PC-9 (cell line): ENCODE results near the gene MECR. TPM values are rescaled to one million over a fixed set of nuclear protein-coding genes. Genes with fewer than 3 reads are reported as not detected.
A peak's percentile ranks its signal among the peaks of the same experiment; 100 is the strongest.

Source experiments
- Bru-seq: library from RNA; stranded (reverse); fragments of 400-500 nt; gene quantifications from one replicate; lab custom pipeline; 2021; lab: Mats Ljungman, UMichigan
- BruChase-seq, 2 experiments: library from RNA; stranded (reverse); fragments of 400-500 nt; gene quantifications; one replicate each; lab custom pipeline; 2021; lab: Mats Ljungman, UMichigan
- BruUV-seq: library from RNA; stranded (reverse); fragments of 400-500 nt; replicated peaks from 2 replicates; lab custom pipeline; 2021; lab: Mats Ljungman, UMichigan
- CTCF ChIA-PET: fragments of 300-600 bp; sonication (Branson Sonifier 250); formaldehyde crosslinking; loops from one replicate; lab custom pipeline; 2022; ENCODE audit warnings: antibody characterized with exemption; lab: Charles Lee
- POLR2A ChIA-PET: fragments of 300-600 bp; sonication (Branson Sonifier 250); formaldehyde crosslinking; loops from one replicate; lab custom pipeline; 2022; ENCODE audit warnings: antibody characterized with exemption; ENCODE audit not compliant: unreplicated experiment; lab: Charles Lee
- DNase-seq, 2 experiments: peaks; one replicate each; pipeline versions ENCODE4 v3.0.0 to v3.0.0-alpha.2; 2015 to 2022; ENCODE audit warnings: mixed read lengths in 1 of 2
- H2AFZ ChIP-seq: fragments of 200-600 bp; sonication (generic); 2 replicates; pipeline ENCODE4 v1.8.1; 2017; ENCODE audit warnings: antibody characterized with exemption
- H3F3A ChIP-seq: fragments of 200-600 bp; sonication (generic); 2 replicates; pipeline ENCODE4 v1.8.1; 2017; ENCODE audit warnings: antibody characterized with exemption, mild to moderate bottlenecking, low read depth; ENCODE audit not compliant: insufficient read depth
- H3K27ac ChIP-seq: fragments of 200-600 bp; sonication (generic); 2 replicates; pipeline ENCODE4 v1.6.1; 2016; ENCODE audit warnings: mixed run types
- H3K27me3 ChIP-seq: fragments of 200-600 bp; sonication (generic); 2 replicates; pipeline ENCODE4 v1.6.1; 2016; ENCODE audit warnings: low read depth, mixed run types; ENCODE audit not compliant: insufficient read depth
- H3K36me3 ChIP-seq: fragments of 200-600 bp; sonication (generic); 2 replicates; pipeline ENCODE4 v1.6.1; 2016; ENCODE audit warnings: low read depth, mixed run types
- H3K4me1 ChIP-seq: fragments of 200-600 bp; sonication (generic); replicated peaks from 2 replicates; pipeline ENCODE4 v1.6.1; 2016; ENCODE audit warnings: mixed run types; ENCODE audit not compliant: insufficient read depth
- H3K4me2 ChIP-seq: fragments of 200-600 bp; sonication (generic); 2 replicates; pipeline ENCODE4 v1.6.1; 2017; ENCODE audit warnings: mixed run types
- H3K4me3 ChIP-seq: fragments of 200-600 bp; sonication (generic); 2 replicates; pipeline ENCODE4 v1.6.1; 2016; ENCODE audit warnings: mixed run types
- H3K79me2 ChIP-seq: fragments of 200-600 bp; sonication (generic); 2 replicates; pipeline ENCODE4 v1.6.1; 2017; ENCODE audit warnings: low read depth, mixed run types
- H3K9me2 ChIP-seq: fragments of 200-600 bp; sonication (generic); 2 replicates; pipeline ENCODE4 v1.8.1; 2017; ENCODE audit warnings: mild to moderate bottlenecking; ENCODE audit not compliant: insufficient read depth
- H3K9me3 ChIP-seq: fragments of 200-600 bp; sonication (generic); 2 replicates; pipeline ENCODE4 v1.8.1; 2016; ENCODE audit warnings: low read depth; ENCODE audit not compliant: insufficient read depth
- H4K20me1 ChIP-seq: fragments of 200-600 bp; sonication (generic); 2 replicates; pipeline ENCODE4 v1.8.1; 2017; ENCODE audit not compliant: insufficient read depth
- EZH2 ChIP-seq: fragments of 200-600 bp; sonication (generic); IDR thresholded peaks from 2 replicates; pipeline ENCODE4 v1.8.0; 2017; ENCODE audit warnings: antibody characterized with exemption, low read depth
- intact Hi-C: fragments of 100-400 bp; cut with micrococcal nuclease; formaldehyde crosslinking; loops from one replicate; pipeline ENCODE4 v1.10.0; 2022; ENCODE audit not compliant: unreplicated experiment
- long read RNA-seq: library from polyadenylated mRNA; stranded (forward); transcript quantifications from one replicate; pipeline ENCODE4 v2.0.0, GENCODE V29; 2022
- total RNA-seq: library from RNA; stranded (reverse); gene quantifications from 2 replicates; pipeline ENCODE4 v1.2.3, GENCODE V29; 2021
- TF ChIP-seq, protein P1 (sequence below): fragments of 200-600 bp; sonication (generic); conservative IDR thresholded peaks from 2 replicates; pipeline ENCODE4 v1.6.1; 2017; ENCODE audit warnings: mixed run types, antibody characterized with exemption, mild to moderate bottlenecking, moderate library complexity

Gene MECR
- total RNA-seq (46.4 and 53.9 TPM in 2 replicates), Bru-seq, nascent RNA (percentile 69 among the genes with signal in this experiment), BruChase-seq, experiment 1, labeled RNA remaining after a 2-hour chase (percentile 67 among the genes with signal in this experiment), BruChase-seq, experiment 2, labeled RNA remaining after a 6-hour chase (percentile 59 among the genes with signal in this experiment)
- long read RNA-seq, transcript MECR-202 (10 exons, 2,416 nt): minor isoform, 9 of 231 reads
- long read RNA-seq, transcript MECR-201 (10 exons, 1,353 nt): major isoform, 117 of 231 reads
- long read RNA-seq, partial matches to known transcripts: 1 of 231 reads
- long read RNA-seq, other reads (novel, unspliced or antisense): 104 of 231 reads

DNA sequence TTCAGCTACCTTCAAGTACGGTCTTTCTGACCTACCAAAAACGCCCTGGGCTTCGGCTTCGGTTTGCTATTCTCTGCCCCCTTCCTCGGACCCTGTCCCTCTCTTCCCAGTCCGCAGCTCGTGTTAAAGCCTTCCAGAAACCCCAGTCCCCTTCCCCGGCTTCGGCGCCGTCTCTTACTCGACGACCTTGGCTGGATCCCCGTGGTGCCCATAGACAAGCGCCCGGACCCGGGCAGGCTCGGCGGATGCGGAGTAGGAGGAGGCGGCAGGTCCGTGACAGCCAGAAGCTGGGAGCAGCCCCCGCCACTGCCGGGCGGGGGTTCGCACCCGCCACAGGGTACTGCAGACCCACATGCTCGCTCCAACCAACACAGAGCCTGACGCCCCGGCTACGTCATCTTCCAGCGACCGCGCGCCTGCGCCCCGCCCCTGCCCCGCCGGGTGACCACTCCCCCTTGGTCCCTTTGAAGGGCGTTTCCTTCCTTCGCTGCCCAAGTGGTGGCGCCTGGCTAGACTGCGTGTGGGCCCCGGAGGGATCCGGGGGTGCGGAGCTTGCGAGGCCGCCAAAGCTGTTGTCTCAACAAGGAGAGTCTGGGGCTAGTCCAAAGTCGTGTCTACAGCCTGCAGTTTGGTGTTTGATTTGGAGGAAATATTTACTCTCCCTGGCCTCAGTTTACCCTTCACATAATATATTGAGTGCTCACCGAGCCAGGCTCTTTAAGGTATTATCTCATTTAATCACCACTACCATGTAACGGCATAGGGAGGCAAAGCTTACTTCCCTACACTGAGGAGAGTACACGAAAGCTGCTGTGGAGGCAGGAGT is at the start of gene MECR:
Gene MECR, minus strand, starts transcription at position 382 of the 826 bp plus-strand sequence. Its CDS starts 28 bp downstream, at position 354.
- no peaks in the 10 kb centered on the region for H3K9me3 ChIP-seq
- intact Hi-C loops: loop anchor here (10.0 kb wide), 4 partner anchors 214 to 884 kb away; no protein-coding TSS in a partner anchor
- no peaks in the 10 kb centered on the region for H4K20me1 ChIP-seq
- H3K4me3 ChIP-seq: peak within 1 kb of the TSS; percentile 93
- TF ChIP-seq, protein P1, sequence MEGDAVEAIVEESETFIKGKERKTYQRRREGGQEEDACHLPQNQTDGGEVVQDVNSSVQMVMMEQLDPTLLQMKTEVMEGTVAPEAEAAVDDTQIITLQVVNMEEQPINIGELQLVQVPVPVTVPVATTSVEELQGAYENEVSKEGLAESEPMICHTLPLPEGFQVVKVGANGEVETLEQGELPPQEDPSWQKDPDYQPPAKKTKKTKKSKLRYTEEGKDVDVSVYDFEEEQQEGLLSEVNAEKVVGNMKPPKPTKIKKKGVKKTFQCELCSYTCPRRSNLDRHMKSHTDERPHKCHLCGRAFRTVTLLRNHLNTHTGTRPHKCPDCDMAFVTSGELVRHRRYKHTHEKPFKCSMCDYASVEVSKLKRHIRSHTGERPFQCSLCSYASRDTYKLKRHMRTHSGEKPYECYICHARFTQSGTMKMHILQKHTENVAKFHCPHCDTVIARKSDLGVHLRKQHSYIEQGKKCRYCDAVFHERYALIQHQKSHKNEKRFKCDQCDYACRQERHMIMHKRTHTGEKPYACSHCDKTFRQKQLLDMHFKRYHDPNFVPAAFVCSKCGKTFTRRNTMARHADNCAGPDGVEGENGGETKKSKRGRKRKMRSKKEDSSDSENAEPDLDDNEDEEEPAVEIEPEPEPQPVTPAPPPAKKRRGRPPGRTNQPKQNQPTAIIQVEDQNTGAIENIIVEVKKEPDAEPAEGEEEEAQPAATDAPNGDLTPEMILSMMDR: no peak; the same call in 1 of the 2 replicates
- TF ChIP-seq EZH2: no peak
- ChIA-PET CTCF (no interaction called here), POLR2A (no interaction called here)
- peaks cover 24% of the 10 kb centered on the region for H3F3A ChIP-seq
- H3K4me2 ChIP-seq: peak within 1 kb of the TSS; percentile 85
- no peaks in the 10 kb centered on the region for H3K27me3 ChIP-seq
- BruUV-seq: no TSS peak
- H3K9me2 ChIP-seq: no peaks in the 10 kb centered on the region
- DNase-seq: peak; percentile 61 to 93
- H3K27ac ChIP-seq: peak within 1 kb of the TSS; percentile 34; the same call in 1 of the 2 replicates
- H3K79me2 ChIP-seq: peaks cover 36% of the 10 kb centered on the region
- no peaks in the 10 kb centered on the region for H3K36me3 ChIP-seq
- peaks cover 39% of the 10 kb centered on the region for H3K4me1 ChIP-seq
- peak within 1 kb of the TSS; percentile 81 for H2AFZ ChIP-seq

DNA sequence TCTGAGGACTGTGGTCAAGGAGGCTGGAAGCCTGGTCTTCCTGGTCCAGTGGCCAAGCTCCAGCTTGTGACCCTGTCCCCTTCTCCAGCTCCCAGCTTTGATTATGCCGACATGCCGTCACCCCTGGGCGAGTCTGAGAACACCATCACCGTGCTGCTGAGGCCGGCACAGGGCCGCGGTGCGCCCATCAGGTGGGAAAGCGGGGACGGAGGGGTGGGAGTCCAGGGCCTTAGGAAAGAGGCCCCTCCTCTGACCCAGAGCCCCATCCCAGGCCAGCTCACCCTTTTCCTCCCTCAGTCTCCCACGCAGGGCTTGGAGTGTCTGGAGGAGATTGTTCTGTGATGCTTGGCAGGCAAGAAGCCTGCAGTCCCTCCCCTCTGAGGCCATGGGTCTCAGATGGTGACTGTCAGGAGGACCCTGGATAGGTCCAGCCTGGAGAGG is 49.2 kb upstream of the MECR start:
- Histone ChIP-seq H3K9me2 (no peaks in the 10 kb centered on the region), H3K36me3 (no peaks in the 10 kb centered on the region), H2AFZ (no peak overlapping the region), H3K4me2 (no peak overlapping the region), H3K4me3 (no peak overlapping the region), H4K20me1 (no peaks in the 10 kb centered on the region), H3K9me3 (no peaks in the 10 kb centered on the region), H3K4me1 (no peaks in the 10 kb centered on the region), H3K27me3 (no peaks in the 10 kb centered on the region), H3F3A (no peaks in the 10 kb centered on the region), H3K79me2 (no peaks in the 10 kb centered on the region), H3K27ac (no peak overlapping the region)
- no peak for DNase-seq
- BruUV-seq: no TSS peak
- TF ChIP-seq, protein P1: no peak
- TF ChIP-seq EZH2: no peak
- intact Hi-C loops: no loop called here
- CTCF ChIA-PET: no interaction called here
- POLR2A ChIA-PET: no interaction called here

DNA sequence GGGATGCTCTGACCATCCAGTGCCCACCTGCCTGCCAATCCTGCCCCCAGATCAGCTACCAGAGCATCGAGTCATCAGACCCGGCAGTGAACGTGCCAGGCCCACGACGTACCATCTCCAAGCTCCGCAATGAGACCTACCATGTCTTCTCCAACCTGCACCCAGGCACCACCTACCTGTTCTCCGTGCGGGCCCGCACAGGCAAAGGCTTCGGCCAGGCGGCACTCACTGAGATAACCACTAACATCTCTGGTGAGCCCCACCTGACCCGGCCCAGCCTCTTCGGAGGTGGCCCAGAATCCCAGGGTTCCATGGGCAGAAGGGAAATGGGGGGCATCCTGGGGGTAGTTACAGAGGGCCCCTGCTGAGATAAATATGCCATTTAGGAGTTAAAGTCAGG is 48.7 kb upstream of the MECR start:
- no peaks in the 10 kb centered on the region for H3K79me2 ChIP-seq
- TF ChIP-seq EZH2: no peak
- TF ChIP-seq, protein P1: no peak
- no peak overlapping the region for H3K4me3 ChIP-seq
- intact Hi-C loops: no loop called here
- H3K27me3 ChIP-seq: no peaks in the 10 kb centered on the region
- no peaks in the 10 kb centered on the region for H4K20me1 ChIP-seq
- H3K9me3 ChIP-seq: no peaks in the 10 kb centered on the region
- no peak for DNase-seq
- H3K4me1 ChIP-seq: no peaks in the 10 kb centered on the region
- no peaks in the 10 kb centered on the region for H3F3A ChIP-seq
- no peak overlapping the region for H3K27ac ChIP-seq
- POLR2A ChIA-PET: no interaction called here
- no TSS peak for BruUV-seq
- no peaks in the 10 kb centered on the region for H3K36me3 ChIP-seq
- H3K9me2 ChIP-seq: no peaks in the 10 kb centered on the region
- CTCF ChIA-PET: no interaction called here
- no peak overlapping the region for H3K4me2 ChIP-seq
- H2AFZ ChIP-seq: no peak overlapping the region
